KOPT-K1 (cell line): ENCODE data around the gene CYGB.
"Not testable (repeated sequence)": the region's sequence is repeated elsewhere in the genome, so short reads cannot be mapped to it uniquely, and the experiment has no call there.

Experiments used
- H3K27ac ChIP-seq: fragments of 200-600 bp; sonication (generic); 2 replicates; pipeline ENCODE4 v1.5.1; 2016; ENCODE audit warnings: antibody characterized with exemption, mild to moderate bottlenecking, low read depth, low read length; ENCODE audit not compliant: poor library complexity, severe bottlenecking
- H3K36me3 ChIP-seq: fragments of 200-600 bp; sonication (generic); 2 replicates; pipeline ENCODE4 v1.5.1; 2017; ENCODE audit warnings: antibody characterized with exemption, mild to moderate bottlenecking, low read length, moderate library complexity; ENCODE audit not compliant: insufficient read depth
- H3K9me3 ChIP-seq: fragments of 200-600 bp; sonication (generic); 2 replicates; pipeline ENCODE4 v1.5.1; 2017; ENCODE audit warnings: antibody characterized with exemption, low read length, mild to moderate bottlenecking; ENCODE audit not compliant: insufficient read depth, poor library complexity, severe bottlenecking

CYGB gene

GRCh38 chr17:76560877-76561221, 23.3 kb upstream of the CYGB start:
- Histone ChIP-seq H3K9me3 (no peaks in the 10 kb centered on the region), H3K27ac (no peak overlapping the region), H3K36me3 (peaks cover 73% of the 10 kb centered on the region)

- peaks cover 67% of the 10 kb centered on the region for H3K36me3 ChIP-seq
- H3K27ac ChIP-seq: no peak overlapping the region
- H3K9me3 ChIP-seq: no peaks in the 10 kb centered on the region
Observed at GRCh38 chr17:76560036-76560876, 22.7 kb upstream of the CYGB start.

- H3K27ac ChIP-seq: peak overlapping the region; percentile 80
- H3K36me3 ChIP-seq: peaks cover 59% of the 10 kb centered on the region
- H3K9me3 ChIP-seq: not testable (repeated sequence)
Observed at GRCh38 chr17:76559460-76559859, 22.0 kb upstream of the CYGB start.

GRCh38 chr17:76558198-76559095, 20.9 kb upstream of the CYGB start:
- peak overlapping the region; percentile 80 for H3K27ac ChIP-seq
- peaks cover 49% of the 10 kb centered on the region for H3K36me3 ChIP-seq
- no peaks in the 10 kb centered on the region for H3K9me3 ChIP-seq

- H3K9me3 ChIP-seq: no peaks in the 10 kb centered on the region
- peak overlapping the region; percentile 80 for H3K27ac ChIP-seq
- peaks cover 41% of the 10 kb centered on the region for H3K36me3 ChIP-seq
Observed at GRCh38 chr17:76557368-76558197, 20.1 kb upstream of the CYGB start.

- Histone ChIP-seq H3K9me3 (no peaks in the 10 kb centered on the region), H3K36me3 (peaks cover 34% of the 10 kb centered on the region), H3K27ac (peak overlapping the region; percentile 80)
Observed at GRCh38 chr17:76556765-76557367, 19.4 kb upstream of the CYGB start.

GRCh38 chr17:76554131-76554530, 16.6 kb upstream of the CYGB start:
- Histone ChIP-seq H3K36me3 (peaks cover 6% of the 10 kb centered on the region), H3K9me3 (no peaks in the 10 kb centered on the region), H3K27ac (no peak overlapping the region)

GRCh38 chr17:76553178-76553908, 15.8 kb upstream of the CYGB start:
- no peaks in the 10 kb centered on the region for H3K36me3 ChIP-seq
- H3K27ac ChIP-seq: no peak overlapping the region
- H3K9me3 ChIP-seq: no peaks in the 10 kb centered on the region

- Histone ChIP-seq H3K36me3 (no peaks in the 10 kb centered on the region), H3K27ac (no peak overlapping the region), H3K9me3 (no peaks in the 10 kb centered on the region)
Observed at GRCh38 chr17:76551685-76552084, 14.2 kb upstream of the CYGB start.

- Histone ChIP-seq H3K36me3 (no peaks in the 10 kb centered on the region), H3K27ac (no peak overlapping the region), H3K9me3 (no peaks in the 10 kb centered on the region)
Observed at GRCh38 chr17:76550712-76551615, 13.5 kb upstream of the CYGB start.

- Histone ChIP-seq H3K27ac (no peak overlapping the region), H3K9me3 (no peaks in the 10 kb centered on the region), H3K36me3 (no peaks in the 10 kb centered on the region)
Observed at GRCh38 chr17:76549539-76549938, 12.0 kb upstream of the CYGB start.

- no peak overlapping the region for H3K27ac ChIP-seq
- no peaks in the 10 kb centered on the region for H3K9me3 ChIP-seq
- no peaks in the 10 kb centered on the region for H3K36me3 ChIP-seq
Observed at GRCh38 chr17:76549215-76549518, 11.7 kb upstream of the CYGB start.

GRCh38 chr17:76548378-76549214, 11.1 kb upstream of the CYGB start:
- H3K9me3 ChIP-seq: no peaks in the 10 kb centered on the region
- H3K27ac ChIP-seq: no peak overlapping the region
- no peaks in the 10 kb centered on the region for H3K36me3 ChIP-seq
